Ishikawa (cell line): ENCODE results near the gene PIK3C2G.

Experiments
- CEBPB ChIP-seq: IDR thresholded peaks from 2 replicates; pipeline ENCODE4 v1.6.1; 2012
- CREB1 ChIP-seq: IDR thresholded peaks from 2 replicates; pipeline ENCODE4 v1.6.1; 2012; ENCODE audit warnings: low read depth
- EGR1 ChIP-seq: IDR thresholded peaks from 2 replicates; pipeline ENCODE4 v1.6.1; 2012
- EP300 ChIP-seq: IDR thresholded peaks from 2 replicates; pipeline ENCODE4 v1.6.1; 2012; ENCODE audit warnings: borderline replicate concordance
- FOXM1 ChIP-seq: IDR thresholded peaks from 2 replicates; pipeline ENCODE4 v1.6.1; 2012; ENCODE audit warnings: low read depth, borderline replicate concordance
- MAX ChIP-seq: IDR thresholded peaks from 2 replicates; pipeline ENCODE4 v1.6.1; 2012
- NFIC ChIP-seq: IDR thresholded peaks from 2 replicates; pipeline ENCODE4 v1.6.1; 2012
- RAD21 ChIP-seq: IDR thresholded peaks from 2 replicates; pipeline ENCODE4 v1.6.1; 2012; ENCODE audit warnings: low read depth
- REST ChIP-seq: IDR thresholded peaks from 2 replicates; pipeline ENCODE4 v1.6.1; 2012; ENCODE audit warnings: low read depth, mild to moderate bottlenecking
- TAF1 ChIP-seq: IDR thresholded peaks from 2 replicates; pipeline ENCODE4 v1.6.1; 2012; ENCODE audit warnings: low read depth, mild to moderate bottlenecking
- TCF12 ChIP-seq: IDR thresholded peaks from 2 replicates; pipeline ENCODE4 v1.6.1; 2012; ENCODE audit warnings: low read depth
- TEAD4 ChIP-seq: IDR thresholded peaks from 2 replicates; pipeline ENCODE4 v1.6.1; 2012
- USF1 ChIP-seq: IDR thresholded peaks from 2 replicates; pipeline ENCODE4 v1.6.1; 2012
- YY1 ChIP-seq: IDR thresholded peaks from 2 replicates; pipeline ENCODE4 v1.6.1; 2012; ENCODE audit warnings: low read depth
- ZBTB7A ChIP-seq: IDR thresholded peaks from 2 replicates; pipeline ENCODE4 v1.6.1; 2012; ENCODE audit warnings: low read depth

PIK3C2G gene

GRCh38 chr12:18430425-18431048 lies 169.2 kb downstream of the PIK3C2G start:
- no peak for TF ChIP-seq ZBTB7A
- TF ChIP-seq RAD21: peak; percentile 88

- no peak for TF ChIP-seq FOXM1
- no peak for TF ChIP-seq YY1
- no peak for TF ChIP-seq CREB1
- no peak for TF ChIP-seq USF1
Measured at GRCh38 chr12:18431771-18432170, 170.5 kb downstream of the PIK3C2G start.

- TF ChIP-seq TAF1 (no peak), RAD21 (no peak), EGR1 (no peak), YY1 (no peak), EP300 (no peak), TCF12 (no peak), CEBPB (no peak), USF1 (no peak), TEAD4 (no peak), FOXM1 (no peak), CREB1 (no peak), MAX (no peak)
Measured at GRCh38 chr12:18432206-18432605, 170.9 kb downstream of the PIK3C2G start.

- TF ChIP-seq EP300 (no peak), CREB1 (no peak), TEAD4 (no peak), TCF12 (no peak), REST (no peak), ZBTB7A (no peak), RAD21 (no peak), FOXM1 (no peak), EGR1 (no peak), TAF1 (no peak), CEBPB (no peak), NFIC (no peak), MAX (no peak), USF1 (no peak), YY1 (no peak)
Measured at GRCh38 chr12:18436170-18436569, 174.9 kb downstream of the PIK3C2G start.

GRCh38 chr12:18439541-18439940 lies 178.2 kb downstream of the PIK3C2G start:
- TF ChIP-seq CEBPB: no peak
- no peak for TF ChIP-seq EP300
- no peak for TF ChIP-seq REST
- TF ChIP-seq TEAD4: no peak
- no peak for TF ChIP-seq ZBTB7A
- TF ChIP-seq TAF1: no peak
- TF ChIP-seq MAX: no peak
